GM08714 (cell line): Measurements from ENCODE around the gene RAB4B.

Source experiments
- H3K4me3 ChIP-seq: fragments of 200-500 bp; sonication (Bioruptor generic); 2 replicates; pipeline ENCODE4 v1.5.1; 2014; ENCODE audit warnings: mild to moderate bottlenecking, low read length, inconsistent platforms
- ZNF274 ChIP-seq: IDR thresholded peaks from 2 replicates; pipeline ENCODE4 v1.6.1; 2012; ENCODE audit warnings: mild to moderate bottlenecking, low read depth, low read length

Gene RAB4B

GRCh38 chr19:40785526-40785925 is 7.5 kb downstream of the RAB4B start:
- no peak overlapping the region for H3K4me3 ChIP-seq
- no peak for TF ChIP-seq ZNF274

- TF ChIP-seq ZNF274, result no peak
- H3K4me3 ChIP-seq, result no peak overlapping the region
Measured at GRCh38 chr19:40786060-40787037, 8.3 kb downstream of the RAB4B start.

GRCh38 chr19:40791349-40791748 is 13.3 kb downstream of the RAB4B start:
- H3K4me3 ChIP-seq, result no peak overlapping the region
- TF ChIP-seq ZNF274, result no peak

GRCh38 chr19:40791996-40792395 is 13.9 kb downstream of the RAB4B start:
- TF ChIP-seq ZNF274, result no peak
- no peak overlapping the region for H3K4me3 ChIP-seq

- TF ChIP-seq ZNF274, result no peak
- peak overlapping the region; percentile 77; the same call in 1 of the 2 replicates for H3K4me3 ChIP-seq
Measured at GRCh38 chr19:40797166-40797962, 19.3 kb downstream of the RAB4B start.

GRCh38 chr19:40797963-40798682 is 20.1 kb downstream of the RAB4B start:
- TF ChIP-seq ZNF274, result no peak
- peak overlapping the region; percentile 77 for H3K4me3 ChIP-seq

- peak within 1 kb of the TSS; percentile 96 for H3K4me3 ChIP-seq
- TF ChIP-seq ZNF274, result no peak
Measured at GRCh38 chr19:40798683-40799557, 20.9 kb downstream of the RAB4B start, which contains the start of gene EGLN2. Gene EGLN2, plus strand, starts transcription at chr19:40799191. Its CDS starts 1,382 bp downstream, at chr19:40800573.

- H3K4me3 ChIP-seq, result peak overlapping the region; percentile 96
- no peak for TF ChIP-seq ZNF274
Measured at GRCh38 chr19:40799558-40800338, 21.7 kb downstream of the RAB4B start.

GRCh38 chr19:40800339-40800996 is 22.4 kb downstream of the RAB4B start:
- peak overlapping the region; percentile 96 for H3K4me3 ChIP-seq
- no peak for TF ChIP-seq ZNF274

GRCh38 chr19:40800997-40801377 is 22.9 kb downstream of the RAB4B start:
- no peak overlapping the region for H3K4me3 ChIP-seq
- TF ChIP-seq ZNF274, result no peak

GRCh38 chr19:40801426-40802299 is 23.6 kb downstream of the RAB4B start:
- TF ChIP-seq ZNF274, result no peak
- H3K4me3 ChIP-seq, result no peak overlapping the region; the same call in 1 of the 2 replicates
